ENCODE measurements around the gene JHY. TPM values are rescaled to one million over a fixed set of nuclear protein-coding genes. Genes with fewer than 3 reads are reported as not detected.

The JHY gene
- total RNA-seq, 4 donors from 2014 or later = 13.4 to 17.3 (median 14.1) TPM

GRCh38 chr11:122931510-122931909, 49.0 kb downstream of the JHY start:
- Histone ChIP-seq H3K4me3 (no peak overlapping the region), H3K27me3 (no peaks in the 10 kb centered on the region), H3K27ac (no peak overlapping the region), H3K36me3 (peaks cover 0 to 36% (median 0%) of the 10 kb centered on the region in 3 donors), H3K4me1 (peaks cover 0 to 14% (median 1%) of the 10 kb centered on the region in 4 donors), H3K9me3 (no peaks in the 10 kb centered on the region)
- no peak for TF ChIP-seq EP300 (IDR thresholded peaks at IDR 0.05)
- TF ChIP-seq, protein P1, sequence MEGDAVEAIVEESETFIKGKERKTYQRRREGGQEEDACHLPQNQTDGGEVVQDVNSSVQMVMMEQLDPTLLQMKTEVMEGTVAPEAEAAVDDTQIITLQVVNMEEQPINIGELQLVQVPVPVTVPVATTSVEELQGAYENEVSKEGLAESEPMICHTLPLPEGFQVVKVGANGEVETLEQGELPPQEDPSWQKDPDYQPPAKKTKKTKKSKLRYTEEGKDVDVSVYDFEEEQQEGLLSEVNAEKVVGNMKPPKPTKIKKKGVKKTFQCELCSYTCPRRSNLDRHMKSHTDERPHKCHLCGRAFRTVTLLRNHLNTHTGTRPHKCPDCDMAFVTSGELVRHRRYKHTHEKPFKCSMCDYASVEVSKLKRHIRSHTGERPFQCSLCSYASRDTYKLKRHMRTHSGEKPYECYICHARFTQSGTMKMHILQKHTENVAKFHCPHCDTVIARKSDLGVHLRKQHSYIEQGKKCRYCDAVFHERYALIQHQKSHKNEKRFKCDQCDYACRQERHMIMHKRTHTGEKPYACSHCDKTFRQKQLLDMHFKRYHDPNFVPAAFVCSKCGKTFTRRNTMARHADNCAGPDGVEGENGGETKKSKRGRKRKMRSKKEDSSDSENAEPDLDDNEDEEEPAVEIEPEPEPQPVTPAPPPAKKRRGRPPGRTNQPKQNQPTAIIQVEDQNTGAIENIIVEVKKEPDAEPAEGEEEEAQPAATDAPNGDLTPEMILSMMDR (IDR thresholded peaks at IDR 0.05) = no peak
- TF ChIP-seq POLR2A (IDR thresholded peaks at IDR 0.05) = no peak
- WGBS, 2 donors = 78 to 79% methylated on average over 6 of the region's 6 CpGs
- no peak for DNase-seq (ENCODE audit: low spot score in 2 of 2)

- no peaks in the 10 kb centered on the region for H3K27me3 ChIP-seq
- H3K4me3 ChIP-seq = no peak overlapping the region
- peaks cover 0 to 32% (median 0%) of the 10 kb centered on the region in 3 donors for H3K36me3 ChIP-seq
- WGBS, 2 donors = 29 to 41% methylated on average over 2 of the region's 2 CpGs
- H3K27ac ChIP-seq = peak overlapping the region in 2 of 4 donors; percentile 40 to 51
- TF ChIP-seq POLR2A (IDR thresholded peaks at IDR 0.05) (no peak), EP300 (IDR thresholded peaks at IDR 0.05) (peak; percentile 37 to 42)
- TF ChIP-seq, protein P1 (IDR thresholded peaks at IDR 0.05) = no peak
- DNase-seq (ENCODE audit: low spot score in 2 of 2) = no peak
- no peaks in the 10 kb centered on the region for H3K9me3 ChIP-seq
- peaks cover 0 to 14% (median 1%) of the 10 kb centered on the region in 4 donors for H3K4me1 ChIP-seq
These were observed 50.9 kb downstream of the JHY start for GRCh38 chr11:122933416-122933815.

DNA sequence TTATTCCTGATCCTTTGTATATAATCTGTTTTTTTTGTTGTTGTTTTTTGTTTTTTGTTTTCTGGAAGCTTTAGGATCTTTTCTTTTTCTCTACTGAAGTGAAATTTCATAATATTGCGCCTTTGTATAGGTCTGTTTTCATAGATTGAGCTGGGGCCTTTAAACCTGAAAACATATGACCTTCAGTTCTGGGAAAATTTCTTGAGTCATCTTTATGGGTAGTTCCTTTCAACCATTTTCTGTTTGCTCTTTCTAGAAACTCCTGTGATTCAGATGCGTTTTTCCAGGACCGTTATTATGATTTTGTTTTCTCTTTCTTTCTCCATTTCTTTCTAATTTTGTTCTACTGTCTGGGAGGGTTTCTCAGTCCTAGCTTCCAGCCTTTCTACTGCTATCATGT, 55.4 kb downstream of the JHY start:
- TF ChIP-seq, protein P1 (IDR thresholded peaks at IDR 0.05) = no peak
- TF ChIP-seq POLR2A (IDR thresholded peaks at IDR 0.05) (no peak), EP300 (IDR thresholded peaks at IDR 0.05) (no peak)
- DNase-seq (ENCODE audit: low spot score in 2 of 2) = no peak
- no peak overlapping the region for H3K4me3 ChIP-seq
- no peaks in the 10 kb centered on the region for H3K9me3 ChIP-seq
- H3K27ac ChIP-seq = no peak overlapping the region
- H3K36me3 ChIP-seq = peaks cover 0 to 40% (median 0%) of the 10 kb centered on the region in 3 donors
- no peaks in the 10 kb centered on the region for H3K27me3 ChIP-seq
- peaks cover 0 to 9% (median 0%) of the 10 kb centered on the region in 4 donors for H3K4me1 ChIP-seq
- 90 to 99% methylated on average over 3 of the region's 3 CpGs for WGBS, 2 donors

DNA sequence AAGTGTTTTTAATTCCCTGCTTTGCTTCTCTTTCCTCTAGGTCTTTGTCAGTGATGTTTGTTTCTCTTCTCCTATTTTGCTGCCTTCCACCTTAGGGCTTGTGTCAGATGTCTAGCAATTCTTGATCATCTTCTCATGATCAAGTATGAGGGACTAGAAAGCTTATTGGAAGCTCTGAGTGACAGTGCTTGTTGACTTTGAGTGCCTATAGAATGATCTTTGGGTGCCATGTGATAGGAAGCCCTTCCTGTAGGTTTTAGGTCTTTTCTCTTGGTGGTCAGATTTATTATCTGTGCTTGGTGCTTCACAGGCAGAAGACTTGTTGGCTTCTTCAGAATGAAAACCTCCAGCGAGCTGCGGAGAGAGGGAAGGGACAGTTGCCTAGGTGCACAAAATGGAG, 56.0 kb downstream of the JHY start:
- no peak for DNase-seq (ENCODE audit: low spot score in 2 of 2)
- H3K9me3 ChIP-seq = no peaks in the 10 kb centered on the region
- H3K27me3 ChIP-seq = no peaks in the 10 kb centered on the region
- H3K36me3 ChIP-seq = peaks cover 0 to 45% (median 0%) of the 10 kb centered on the region in 3 donors
- H3K4me1 ChIP-seq = peaks cover 0 to 5% (median 0%) of the 10 kb centered on the region in 4 donors
- H3K4me3 ChIP-seq = no peak overlapping the region
- TF ChIP-seq POLR2A (IDR thresholded peaks at IDR 0.05) (no peak), EP300 (IDR thresholded peaks at IDR 0.05) (no peak)
- TF ChIP-seq, protein P1 (IDR thresholded peaks at IDR 0.05) = no peak
- H3K27ac ChIP-seq = no peak overlapping the region
- WGBS, 2 donors = 98 to 100% methylated on average over 2 of the region's 2 CpGs

DNA sequence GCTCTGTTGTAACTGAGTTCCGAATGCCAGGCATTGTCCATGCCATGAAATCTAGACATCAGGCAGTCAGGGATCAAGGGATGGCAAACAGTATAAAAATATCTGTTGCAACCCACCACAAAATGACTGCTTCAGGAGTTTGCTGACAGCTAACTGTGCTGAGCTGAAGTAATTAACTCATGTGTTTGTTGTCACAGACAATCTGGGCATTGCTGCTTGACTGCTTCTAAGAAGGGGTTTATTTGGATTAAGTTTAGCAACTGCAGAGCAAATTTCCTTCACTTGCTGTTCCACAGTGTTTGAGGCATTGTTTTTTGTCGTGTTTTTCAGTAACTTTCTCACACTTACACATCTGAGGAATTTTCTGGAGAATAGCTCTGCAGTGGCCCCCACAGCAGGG, 68.7 kb downstream of the JHY start:
- H3K27ac ChIP-seq = peak overlapping the region in 1 of 4 donors; percentile 25
- WGBS, 2 donors = 58% methylated on average over 2 of the region's 2 CpGs
- peaks cover 0 to 42% (median 0%) of the 10 kb centered on the region in 3 donors for H3K36me3 ChIP-seq
- H3K9me3 ChIP-seq = no peaks in the 10 kb centered on the region
- TF ChIP-seq, protein P1 (IDR thresholded peaks at IDR 0.05) = no peak
- no peak for TF ChIP-seq POLR2A (IDR thresholded peaks at IDR 0.05)
- H3K4me3 ChIP-seq = no peak overlapping the region
- DNase-seq (ENCODE audit: low spot score in 2 of 2) = no peak
- H3K4me1 ChIP-seq = peaks cover 0 to 12% (median 2%) of the 10 kb centered on the region in 4 donors
- no peaks in the 10 kb centered on the region for H3K27me3 ChIP-seq
